Subcutaneous abdominal adipose tissue (tissue), 5 donors: Measurements from ENCODE around the gene MLANA.

Experiments used
- H3K27ac ChIP-seq: one replicate; pipeline ENCODE4 v1.7.0; 2013; ENCODE audit warnings: low read depth, mild to moderate bottlenecking, inconsistent platforms, low read length, moderate library complexity
- H3K27me3 ChIP-seq, 5 donors: one replicate each; pipeline ENCODE4 v1.7.0; 2013; ENCODE audit warnings: low read length in 5 of 5, inconsistent platforms in 1 of 5; ENCODE audit not compliant: control insufficient read depth in 5 of 5, insufficient read depth in 4 of 5
- H3K36me3 ChIP-seq, 5 donors: one replicate each; pipeline ENCODE4 v1.7.0; 2013; ENCODE audit warnings: low read length in 5 of 5; ENCODE audit not compliant: control insufficient read depth in 5 of 5, insufficient read depth in 5 of 5
- H3K4me1 ChIP-seq, 5 donors: one replicate each; pipeline ENCODE4 v1.7.0; 2013; ENCODE audit warnings: low read length in 5 of 5, mild to moderate bottlenecking in 3 of 5, moderate library complexity in 1 of 5; ENCODE audit not compliant: control insufficient read depth in 5 of 5, insufficient read depth in 5 of 5
- H3K4me3 ChIP-seq, 5 donors: one replicate each; pipeline ENCODE4 v1.7.0; 2013; ENCODE audit warnings: low read length in 5 of 5, low read depth in 1 of 5
- H3K9ac ChIP-seq, 5 donors: one replicate each; pipeline ENCODE4 v1.7.0; 2013; ENCODE audit warnings: low read length in 5 of 5, mild to moderate bottlenecking in 4 of 5, moderate library complexity in 3 of 5
- H3K9me3 ChIP-seq, 5 donors: one replicate each; pipeline ENCODE4 v1.7.0; 2013; ENCODE audit warnings: low read length in 5 of 5; ENCODE audit not compliant: control insufficient read depth in 5 of 5
- donor health status: healthy.
- donor health status: healthy.
- donor health status: healthy.
- donor health status: healthy.
- donor health status: healthy.

MLANA gene

DNA sequence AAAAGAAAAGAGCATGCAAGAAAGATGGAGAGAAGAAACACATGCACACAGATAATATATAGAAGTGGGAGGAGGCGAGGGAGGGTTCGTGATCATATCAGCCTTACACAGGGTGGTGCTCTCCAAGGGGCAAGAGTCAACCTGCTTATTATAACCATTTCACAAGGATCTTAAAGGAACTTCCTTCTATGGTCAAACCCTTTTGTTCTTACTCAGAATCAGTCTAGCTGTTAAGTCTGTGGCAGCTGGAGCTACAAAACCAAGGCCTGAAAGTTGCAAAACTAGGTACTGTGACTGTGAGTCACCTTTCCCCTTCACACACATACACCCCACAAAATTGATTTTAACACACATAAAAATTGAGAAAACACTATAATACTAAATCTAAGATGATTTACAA, 39.2 kb upstream of the MLANA start:
- Histone ChIP-seq H3K4me3 (no peak overlapping the region), H3K4me1 (no peaks in the 10 kb centered on the region), H3K27me3 (no peaks in the 10 kb centered on the region), H3K36me3 (peaks cover 0 to 4% (median 0%) of the 10 kb centered on the region in 5 donors), H3K9ac (no peak overlapping the region), H3K9me3 (no peaks in the 10 kb centered on the region), H3K27ac (no peak overlapping the region)

DNA sequence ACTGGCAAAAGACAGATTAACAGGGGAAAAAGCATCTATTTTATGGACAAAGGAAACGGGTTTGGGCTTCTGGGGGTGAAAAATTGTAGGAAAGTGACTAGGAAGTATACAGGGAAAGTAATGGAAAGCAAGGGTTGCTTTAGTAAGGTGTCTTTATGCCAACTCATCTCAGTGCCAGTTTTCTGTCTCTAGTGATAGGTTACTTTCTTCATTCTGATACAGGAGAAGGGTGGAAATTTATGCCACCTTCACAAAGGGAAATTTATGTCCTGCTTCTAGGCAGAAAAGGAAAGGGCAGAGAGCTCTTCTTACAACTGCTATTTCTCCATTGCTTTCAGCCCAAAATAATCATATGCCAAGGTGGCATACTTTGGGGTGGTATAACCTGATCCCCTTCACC, 37.7 kb upstream of the MLANA start:
- Histone ChIP-seq H3K27me3 (no peaks in the 10 kb centered on the region), H3K27ac (no peak overlapping the region), H3K4me3 (no peak overlapping the region), H3K9me3 (no peaks in the 10 kb centered on the region), H3K36me3 (peaks cover 0 to 4% (median 0%) of the 10 kb centered on the region in 5 donors), H3K4me1 (no peaks in the 10 kb centered on the region), H3K9ac (no peak overlapping the region)

GRCh38 chr9:5853617-5854016, 37.1 kb upstream of the MLANA start:
- peaks cover 0 to 4% (median 0%) of the 10 kb centered on the region in 5 donors for H3K36me3 ChIP-seq
- H3K4me3 ChIP-seq: no peak overlapping the region
- no peak overlapping the region for H3K27ac ChIP-seq
- H3K9me3 ChIP-seq: no peaks in the 10 kb centered on the region
- H3K4me1 ChIP-seq: no peaks in the 10 kb centered on the region
- no peak overlapping the region for H3K9ac ChIP-seq
- no peaks in the 10 kb centered on the region for H3K27me3 ChIP-seq

DNA sequence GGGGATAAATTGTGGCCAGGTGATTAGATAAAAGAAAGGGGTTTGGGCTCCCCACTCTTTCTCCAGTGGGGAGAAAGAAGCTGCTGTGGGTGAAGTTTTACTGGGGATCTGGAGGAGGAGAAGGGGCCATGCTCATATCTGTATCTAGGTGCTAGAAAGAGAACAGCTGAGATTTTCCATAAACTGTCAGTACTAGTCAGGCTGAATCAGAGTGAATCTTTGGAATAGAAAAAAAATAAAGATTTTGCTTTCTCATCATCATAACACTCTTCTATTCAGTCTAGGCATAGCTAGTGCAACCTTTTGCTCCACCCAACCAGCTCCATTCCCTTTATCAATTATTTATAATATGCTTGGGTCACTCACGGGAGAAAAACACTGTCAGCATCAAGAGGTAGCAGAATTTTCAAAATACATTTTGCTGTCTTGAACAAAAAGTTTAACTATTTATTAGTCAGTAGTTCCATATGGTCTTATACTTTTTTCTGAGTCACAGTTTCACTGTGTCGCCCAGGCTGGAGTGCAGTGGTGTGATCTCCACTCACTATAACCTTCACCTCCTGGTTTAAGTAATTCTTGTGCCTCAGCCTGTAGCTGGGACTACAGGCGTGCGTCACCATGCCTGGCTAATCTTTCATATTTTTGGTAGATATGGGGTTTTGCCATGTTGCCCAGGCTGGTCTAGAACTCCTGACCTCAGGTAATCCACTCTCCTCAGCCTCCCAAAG, 36.5 kb upstream of the MLANA start:
- no peaks in the 10 kb centered on the region for H3K9me3 ChIP-seq
- peaks cover 0 to 4% (median 0%) of the 10 kb centered on the region in 5 donors for H3K36me3 ChIP-seq
- no peak overlapping the region for H3K27ac ChIP-seq
- H3K9ac ChIP-seq: no peak overlapping the region
- H3K4me3 ChIP-seq: no peak overlapping the region
- no peaks in the 10 kb centered on the region for H3K4me1 ChIP-seq
- no peaks in the 10 kb centered on the region for H3K27me3 ChIP-seq

- Histone ChIP-seq H3K9me3 (no peaks in the 10 kb centered on the region), H3K27me3 (no peaks in the 10 kb centered on the region), H3K4me1 (no peaks in the 10 kb centered on the region), H3K27ac (no peak overlapping the region), H3K4me3 (no peak overlapping the region), H3K9ac (no peak overlapping the region), H3K36me3 (peaks cover 0 to 4% (median 2%) of the 10 kb centered on the region in 5 donors)
These were observed 32.8 kb upstream of the MLANA start for GRCh38 chr9:5857928-5858327.

- Histone ChIP-seq H3K36me3 (peaks cover 0 to 4% (median 2%) of the 10 kb centered on the region in 5 donors), H3K27ac (no peak overlapping the region), H3K9me3 (no peaks in the 10 kb centered on the region), H3K9ac (no peak overlapping the region), H3K4me1 (no peaks in the 10 kb centered on the region), H3K4me3 (no peak overlapping the region), H3K27me3 (no peaks in the 10 kb centered on the region)
These were observed 31.9 kb upstream of the MLANA start for GRCh38 chr9:5858833-5859232.

DNA sequence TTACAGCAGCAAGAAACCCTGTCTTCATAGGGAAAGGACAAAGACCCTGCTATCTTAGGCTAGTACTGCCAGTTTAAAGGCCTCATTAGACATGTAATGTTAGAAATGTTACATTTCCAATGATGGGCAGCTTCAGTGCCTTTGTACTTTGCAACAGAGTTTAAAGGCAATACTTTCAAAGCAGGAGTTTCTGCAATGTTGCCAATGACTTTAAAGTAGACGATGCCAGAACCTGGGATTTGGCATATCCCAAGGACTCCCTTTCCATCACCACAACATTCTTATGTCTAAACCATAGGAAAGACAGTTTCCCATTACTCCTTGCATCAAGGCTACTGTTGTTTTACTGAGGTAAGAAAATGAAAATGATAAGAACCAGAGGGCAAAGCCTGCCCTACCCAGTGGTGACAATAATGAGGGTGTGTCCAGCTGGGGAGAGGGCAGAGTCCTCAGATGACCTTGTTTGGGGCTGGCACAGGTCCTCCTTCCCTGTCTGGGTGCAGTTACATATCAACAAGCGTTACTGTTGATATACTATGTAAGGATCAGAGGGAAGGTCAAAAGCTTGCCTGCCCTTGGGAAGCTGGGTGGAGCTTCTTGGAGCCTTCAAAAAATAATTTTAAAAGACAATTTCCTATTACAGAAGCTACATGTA, 27.5 kb upstream of the MLANA start:
- Histone ChIP-seq H3K4me3 (no peak overlapping the region), H3K9ac (no peak overlapping the region), H3K4me1 (no peaks in the 10 kb centered on the region), H3K9me3 (no peaks in the 10 kb centered on the region), H3K27ac (no peak overlapping the region), H3K27me3 (no peaks in the 10 kb centered on the region), H3K36me3 (peaks cover 0 to 10% (median 3%) of the 10 kb centered on the region in 5 donors)

GRCh38 chr9:5864446-5864845, 26.2 kb upstream of the MLANA start:
- H3K36me3 ChIP-seq: peaks cover 0 to 10% (median 3%) of the 10 kb centered on the region in 5 donors
- H3K9me3 ChIP-seq: no peaks in the 10 kb centered on the region
- H3K4me1 ChIP-seq: no peaks in the 10 kb centered on the region
- no peak overlapping the region for H3K9ac ChIP-seq
- H3K27ac ChIP-seq: no peak overlapping the region
- H3K27me3 ChIP-seq: no peaks in the 10 kb centered on the region
- no peak overlapping the region for H3K4me3 ChIP-seq

GRCh38 chr9:5866272-5866671, 24.4 kb upstream of the MLANA start:
- H3K9me3 ChIP-seq: no peaks in the 10 kb centered on the region
- peaks cover 0 to 10% (median 3%) of the 10 kb centered on the region in 5 donors for H3K36me3 ChIP-seq
- no peak overlapping the region for H3K9ac ChIP-seq
- no peaks in the 10 kb centered on the region for H3K27me3 ChIP-seq
- no peak overlapping the region for H3K27ac ChIP-seq
- no peak overlapping the region for H3K4me3 ChIP-seq
- H3K4me1 ChIP-seq: no peaks in the 10 kb centered on the region

DNA sequence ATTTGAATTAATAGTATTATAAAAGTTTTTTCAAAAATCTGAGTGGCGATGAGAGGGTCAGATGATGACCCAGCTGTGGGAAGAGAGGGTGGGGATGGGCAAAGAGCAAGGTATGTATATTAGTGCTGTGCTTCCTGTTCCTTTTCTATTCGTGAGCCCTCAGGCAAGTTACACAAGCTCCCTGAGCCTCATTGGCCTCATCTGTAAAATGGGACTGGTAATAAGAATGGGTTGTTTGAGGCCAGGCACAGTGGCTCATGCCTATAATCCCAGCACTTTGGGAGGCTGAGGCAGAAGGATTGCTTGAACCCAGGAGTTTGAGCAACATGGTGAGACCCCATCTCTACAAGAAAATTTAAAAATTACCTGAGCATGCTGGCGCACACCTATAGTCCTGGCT, 24.0 kb upstream of the MLANA start:
- H3K27me3 ChIP-seq: no peaks in the 10 kb centered on the region

More for the DNA sequence above, 24.0 kb upstream of the MLANA start:
- no peak overlapping the region for H3K9ac ChIP-seq
- no peaks in the 10 kb centered on the region for H3K4me1 ChIP-seq
- H3K36me3 ChIP-seq: peaks cover 2 to 10% (median 3%) of the 10 kb centered on the region in 5 donors
- no peaks in the 10 kb centered on the region for H3K9me3 ChIP-seq
- no peak overlapping the region for H3K4me3 ChIP-seq
- no peak overlapping the region for H3K27ac ChIP-seq
